ENCODE results near the gene MAP1B.

MAP1B gene

GRCh38 chr5:72255670-72256069 lies 148.4 kb downstream of the MAP1B start:
- no peak for DNase-seq

- no peak for DNase-seq
These were observed 149.3 kb downstream of the MAP1B start for GRCh38 chr5:72256536-72256935.

Measured in T-helper 1 cell (primary cell).